ENCODE results near the gene PTPRD. TPM values are rescaled to one million over a fixed set of nuclear protein-coding genes. Genes with fewer than 3 reads are reported as not detected.

The PTPRD gene
- total and polyA plus RNA-seq, 2 donors (not counting 1 experiment from before 2014, with no cell fraction given), result not detected

GRCh38 chr9:8857068-8857925 is 1755.5 kb downstream of the PTPRD start:
- ChIA-PET CTCF (no interaction called here), POLR2A (no interaction called here)
- H3K4me3 Mint-ChIP-seq, result peak overlapping the region; percentile 60
- Histone ChIP-seq H3K27me3 (replicated peaks in 1 of 4; ENCODE audit: control extremely low read depth in 1 of 4, control insufficient read depth in 3 of 4, insufficient read depth in 4 of 4, low read length in 3 of 4) (peaks cover 0 to 27% (median 12%) of the 10 kb centered on the region in 4 experiments), H3K9ac (ENCODE audit: low read length) (peak overlapping the region; percentile 47), H3K79me2 (ENCODE audit: control insufficient read depth, insufficient read depth, low read length) (no peaks in the 10 kb centered on the region), H3K4me2 (replicated peaks; ENCODE audit: low read depth, low read length, poor library complexity, severe bottlenecking) (peak overlapping the region; percentile 73), H3K27ac (ENCODE audit: low read length in 2 of 2) (no peak overlapping the region), H3K9me3 (ENCODE audit: control extremely low read depth in 1 of 3, control insufficient read depth in 2 of 3, insufficient read depth in 1 of 3, low read length in 2 of 3) (peaks cover 0 to 5% (median 0%) of the 10 kb centered on the region in 3 donors), H4K20me1 (ENCODE audit: control insufficient read depth, insufficient read depth, low read length, poor library complexity, severe bottlenecking) (no peaks in the 10 kb centered on the region), H3K36me3 (replicated peaks in 1 of 2; ENCODE audit: control extremely low read depth in 1 of 2, control insufficient read depth in 1 of 2, extremely low read depth in 1 of 2, insufficient read depth in 2 of 2, low read length in 1 of 2) (no peaks in the 10 kb centered on the region), H2AFZ (ENCODE audit: insufficient read depth, low read depth, low read length, poor library complexity, severe bottlenecking) (peak overlapping the region; percentile 66), H3K4me1 (ENCODE audit: control insufficient read depth in 2 of 2, insufficient read depth in 2 of 2, low read length in 2 of 2) (peaks cover 12 to 18% of the 10 kb centered on the region in 2 donors), H3K4me3 (ENCODE audit: control extremely low read depth in 1 of 5, extremely low read depth in 1 of 5, insufficient read depth in 1 of 5, low read depth in 2 of 5, low read length in 4 of 5) (peak overlapping the region in 3 of 5 experiments; percentile 21 to 43 (median 33))
- ATAC-seq (ENCODE audit: low read depth), result no peak
- TF ChIP-seq CTCF (IDR thresholded peaks at IDR 0.05) (no peak), EZH2 (IDR thresholded peaks at IDR 0.05; ENCODE audit: borderline replicate concordance, insufficient read depth, low read depth, low read length, poor library complexity, severe bottlenecking) (no peak)
- intact Hi-C loops (cut with micrococcal nuclease), result no loop called here
- peaks cover 41% of the 10 kb centered on the region for H3K27me3 Mint-ChIP-seq
- peaks cover 16% of the 10 kb centered on the region for H3K4me1 Mint-ChIP-seq
- 1% methylated on average over 67 of the region's 76 CpGs for WGBS (ENCODE audit: insufficient coverage)
- H3K27ac Mint-ChIP-seq, result no peak overlapping the region
- H3K9me3 Mint-ChIP-seq (ENCODE audit: insufficient read depth), result no peaks in the 10 kb centered on the region
- DNase-seq, result no peak

Data from B cell (primary cell).